Stimulated activated CD4-positive, alpha-beta T cell treated with anti-CD3 and anti-CD28 coated beads, Interleukin-1b, Interleukin-23, amount 100 ng/mL, for 24 hours (primary cell): ENCODE results near the gene EDN3.
"Not testable (repeated sequence)": the region's sequence is repeated elsewhere in the genome, so short reads cannot be mapped to it uniquely, and the experiment has no call there.

Source experiments
- DNase-seq, 4 experiments: peaks; one replicate each; pipeline ENCODE4 v3.0.0-alpha.2; 2020; ENCODE audit warnings: low read depth in 4 of 4, low spot score in 1 of 4

EDN3 gene

GRCh38 chr20:59334651-59335300 is 34.4 kb downstream of the EDN3 start:
- DNase-seq: no peak

DNA sequence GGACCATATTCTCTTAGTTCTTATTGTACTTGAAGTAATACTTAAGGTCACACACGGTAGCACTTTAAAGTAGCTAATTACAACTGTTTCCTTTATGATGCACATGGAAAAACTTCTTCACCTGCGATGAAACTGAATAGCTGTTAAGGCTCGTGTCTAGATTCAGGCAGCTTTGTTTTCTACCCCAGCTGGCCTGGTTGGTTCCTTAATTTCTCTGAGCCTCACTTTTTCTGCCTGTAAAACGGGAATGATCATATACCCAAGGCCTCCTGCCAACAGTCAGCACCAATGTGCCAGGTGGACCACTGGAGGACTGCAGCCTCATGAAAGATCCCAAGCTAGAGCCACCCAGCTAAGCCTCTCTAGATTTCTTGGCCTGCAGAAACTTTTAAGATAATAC is 35.0 kb downstream of the EDN3 start:
- DNase-seq: no peak

DNA sequence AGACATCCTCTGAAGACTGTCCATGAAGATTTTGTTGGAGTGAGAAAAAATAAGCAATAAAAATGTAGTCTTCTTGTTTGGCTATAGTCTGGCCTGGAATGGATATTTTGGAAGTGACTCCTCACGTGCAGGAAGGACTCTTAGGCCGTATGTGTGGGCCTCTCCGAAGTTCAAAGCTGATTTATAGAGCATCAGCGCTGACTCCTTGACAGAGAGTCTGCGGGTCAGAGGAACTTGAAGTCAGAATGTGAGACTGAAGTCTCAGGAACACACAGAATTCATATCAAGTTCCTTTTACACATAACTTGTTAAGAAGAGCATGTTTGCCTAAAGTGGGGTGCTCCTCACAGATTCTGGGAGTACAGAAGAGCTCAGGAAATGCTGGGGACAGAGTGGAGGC is 36.1 kb downstream of the EDN3 start:
- DNase-seq: no peak

GRCh38 chr20:59338444-59338843 is 38.0 kb downstream of the EDN3 start:
- DNase-seq: not testable (repeated sequence)

DNA sequence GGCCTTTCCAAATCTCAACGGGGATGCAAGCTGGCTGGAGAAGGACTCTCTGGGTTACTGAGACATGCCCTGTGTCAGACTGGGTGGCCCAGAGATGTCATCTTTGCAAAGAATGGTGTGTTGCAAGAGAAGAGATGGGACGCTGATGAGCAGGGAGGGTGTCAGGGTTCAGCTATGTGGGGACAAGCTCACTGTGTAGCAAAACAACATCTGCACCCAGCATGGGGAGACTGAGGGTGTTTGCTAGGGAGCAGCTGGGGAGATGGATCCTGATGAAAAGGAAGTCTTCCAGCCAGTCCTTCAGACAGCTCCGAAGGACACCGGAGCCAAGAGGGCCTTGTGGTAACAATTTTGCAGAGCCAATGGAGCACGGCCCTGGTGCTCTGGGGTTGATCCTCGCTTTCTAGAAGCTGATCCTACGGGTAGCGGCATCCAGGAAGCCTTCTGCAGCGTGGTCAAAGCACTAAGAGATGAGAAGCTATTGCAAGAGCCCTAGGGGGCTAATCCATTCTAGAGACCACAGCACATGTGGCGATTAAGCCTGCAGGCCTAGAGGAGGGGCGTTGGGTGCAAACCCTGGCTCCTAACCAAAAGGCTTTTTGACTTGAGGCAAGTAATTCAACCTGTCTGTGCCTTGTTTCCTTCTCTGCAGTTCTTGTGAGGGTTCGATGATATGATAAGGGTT is 39.9 kb downstream of the EDN3 start:
- no peak for DNase-seq

- not testable (repeated sequence) for DNase-seq
These were observed 41.0 kb downstream of the EDN3 start for GRCh38 chr20:59341285-59342022.

GRCh38 chr20:59342023-59342957 is 41.9 kb downstream of the EDN3 start:
- DNase-seq: no peak

DNA sequence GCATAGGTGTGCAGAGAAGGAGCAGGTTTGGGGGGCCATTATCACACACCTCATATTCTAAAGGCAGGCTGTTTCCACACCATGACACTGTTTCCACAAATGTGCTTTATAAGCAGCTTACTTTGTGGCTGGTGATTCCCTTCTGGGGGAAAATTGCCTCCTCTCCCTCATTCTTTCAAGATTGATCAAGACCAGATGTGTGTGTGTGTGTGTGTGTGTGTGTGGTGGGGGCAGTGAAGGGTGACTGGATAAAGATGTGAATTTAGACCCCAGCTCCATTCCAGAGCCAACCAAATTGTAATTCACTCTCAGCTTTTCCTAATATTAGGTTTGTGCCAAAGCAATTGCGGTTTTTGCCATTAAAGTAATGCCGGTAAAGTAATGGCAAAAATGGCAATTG is 45.6 kb downstream of the EDN3 start:
- DNase-seq: no peak

DNA sequence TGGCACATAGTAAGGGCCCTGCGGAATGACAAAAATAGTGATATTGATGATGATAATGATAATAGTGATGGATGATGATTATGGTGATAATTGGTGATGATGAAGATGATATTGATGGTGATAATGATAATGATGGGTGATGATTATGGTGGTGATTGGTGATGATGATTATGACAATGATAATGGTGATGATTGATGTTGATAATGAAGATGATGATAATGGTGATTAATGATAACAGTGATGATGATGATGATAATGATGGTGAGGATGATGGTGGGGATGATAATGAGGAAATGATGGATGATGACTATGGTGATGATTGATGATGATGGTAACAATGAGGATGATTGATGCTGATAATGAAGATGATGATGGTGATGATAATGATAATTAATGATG is 48.9 kb downstream of the EDN3 start:
- no peak for DNase-seq

- DNase-seq: no peak
These were observed 50.1 kb downstream of the EDN3 start for GRCh38 chr20:59350330-59351156.

DNA sequence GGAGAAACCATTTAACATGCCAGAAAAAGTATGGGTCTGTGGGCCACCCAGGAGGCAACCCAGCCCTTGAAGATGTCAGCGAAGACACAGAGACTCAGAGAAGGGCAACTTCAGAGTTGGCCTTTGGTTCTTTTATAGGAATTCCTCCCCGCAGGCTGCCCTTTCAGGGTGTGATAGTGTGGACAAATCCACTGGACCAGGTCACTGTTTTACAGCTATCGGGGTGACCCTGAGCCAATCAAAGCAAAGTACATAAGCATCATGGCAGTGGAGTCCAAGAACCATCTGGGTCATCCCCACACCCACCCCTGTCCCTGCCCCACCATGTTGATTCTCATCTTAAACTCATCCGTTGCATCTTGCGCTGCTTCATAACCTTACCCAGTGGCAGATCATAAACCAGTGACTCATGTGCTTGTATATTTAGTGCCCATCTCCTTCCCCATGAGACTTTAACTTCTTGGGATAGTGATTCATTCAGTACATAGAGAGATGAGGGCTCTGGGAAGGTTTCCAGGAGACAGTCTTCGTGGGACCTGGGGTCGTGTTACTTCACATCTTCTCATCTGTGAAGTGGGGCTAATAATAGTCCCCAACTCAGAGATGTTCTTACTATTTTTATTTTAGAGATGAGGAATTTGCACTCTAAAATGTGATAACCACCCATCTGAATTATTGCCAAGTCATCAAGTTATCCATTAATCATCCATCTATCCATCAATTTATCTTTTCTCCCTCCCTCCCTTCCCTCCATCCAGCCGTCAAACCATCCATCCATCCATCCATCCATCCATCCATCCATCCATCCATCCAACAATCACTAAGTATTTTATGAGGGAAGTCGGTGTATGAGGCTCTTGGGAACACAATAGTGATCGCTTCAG is 51.0 kb downstream of the EDN3 start:
- DNase-seq: no peak

- DNase-seq: no peak
These were observed 52.1 kb downstream of the EDN3 start for GRCh38 chr20:59352541-59352940.

DNA sequence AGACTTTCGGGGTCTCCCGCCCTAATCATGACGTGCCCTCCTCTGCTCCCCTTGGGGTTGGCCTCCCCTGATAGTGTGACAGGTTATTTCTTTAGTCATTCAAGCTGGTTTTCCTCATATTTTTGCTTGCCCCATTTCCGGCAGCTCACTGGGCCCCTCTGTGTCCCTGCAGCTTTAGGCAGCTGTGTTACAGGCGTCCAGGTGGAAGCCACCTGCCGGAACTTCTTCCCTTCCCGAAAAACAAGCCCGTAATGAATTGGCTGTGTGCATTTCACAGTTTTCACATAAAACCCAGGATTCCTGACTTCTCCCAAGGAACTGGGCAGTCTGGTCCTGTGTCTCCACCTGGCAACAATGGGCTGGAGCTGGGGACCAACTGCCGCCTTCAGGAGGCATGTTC is 52.6 kb downstream of the EDN3 start:
- no peak for DNase-seq

- no peak for DNase-seq
These were observed 54.0 kb downstream of the EDN3 start for GRCh38 chr20:59354460-59354859.

- DNase-seq: no peak
These were observed 54.8 kb downstream of the EDN3 start for GRCh38 chr20:59355242-59355641.

GRCh38 chr20:59356662-59357165 is 56.3 kb downstream of the EDN3 start:
- no peak for DNase-seq

DNA sequence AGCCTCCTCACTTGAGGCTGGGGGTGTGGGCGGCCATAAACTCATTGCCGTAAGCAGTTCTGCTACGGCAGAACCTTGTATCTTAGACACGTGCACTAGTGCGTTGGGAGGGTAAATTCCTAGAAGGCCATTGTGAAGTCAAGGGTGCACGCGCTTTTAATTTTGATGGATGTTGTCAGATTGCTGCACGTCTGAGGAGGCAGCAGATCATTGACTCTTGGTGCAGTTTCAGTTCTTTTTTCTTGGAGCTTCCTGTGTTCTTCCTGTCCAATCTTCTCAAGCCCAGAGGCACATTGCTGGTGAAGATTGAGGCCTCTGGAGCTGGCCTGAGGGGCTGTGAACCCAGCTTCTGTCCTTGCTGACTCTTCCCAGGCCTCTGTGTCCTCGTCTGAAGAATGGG is 58.4 kb downstream of the EDN3 start:
- not testable (repeated sequence) for DNase-seq

GRCh38 chr20:59359906-59360725 is 59.7 kb downstream of the EDN3 start:
- DNase-seq: no peak
